ENCODE data around the gene MARCHF3. TPM values are rescaled to one million over a fixed set of nuclear protein-coding genes. Genes with fewer than 3 reads are reported as not detected.

Gene MARCHF3
- total RNA-seq, 1 experiment from 2014 or later, result 16.1 TPM

DNA sequence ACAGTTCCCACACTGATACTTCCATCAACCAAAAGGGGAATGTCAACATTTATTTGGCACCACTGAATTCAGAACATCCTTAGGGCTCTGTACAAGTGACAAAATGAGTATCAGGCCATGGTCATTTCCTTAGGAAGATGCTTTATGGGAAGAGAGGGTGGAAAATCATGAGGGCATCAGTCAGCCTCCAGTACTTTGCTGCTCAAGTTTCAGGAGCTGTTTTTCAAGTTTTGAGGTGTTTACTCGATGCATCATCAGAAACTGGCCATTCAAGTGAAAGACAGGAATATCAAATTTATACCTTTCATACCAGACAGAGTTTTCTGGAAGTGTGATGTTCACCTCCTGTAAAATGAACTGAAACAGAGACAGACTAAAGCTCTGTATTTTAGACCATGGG lies 21.2 kb upstream of the MARCHF3 start:
- Mint-ChIP-seq H3K4me1 (no peaks in the 10 kb centered on the region), H3K36me3 (peaks cover 21% of the 10 kb centered on the region), H3K27ac (no peak overlapping the region), H3K27me3 (ENCODE audit: low read depth) (no peaks in the 10 kb centered on the region; the same call in 1 of the 2 replicates), H3K9me3 (peaks cover 16% of the 10 kb centered on the region), H3K4me3 (no peak overlapping the region)
- POLR2A ChIA-PET, result no interaction called here
- no peak for TF ChIP-seq ZNF138 (CRISPR knock-in tag; conservative IDR thresholded peaks at IDR 0.05)
- CTCF ChIA-PET, result no interaction called here
- ATAC-seq (no peak), DNase-seq (ENCODE audit: low spot score) (no peak)

- DNase-seq (ENCODE audit: low spot score) (no peak), ATAC-seq (no peak)
- Mint-ChIP-seq H3K36me3 (no peaks in the 10 kb centered on the region), H3K9me3 (no peaks in the 10 kb centered on the region), H3K27ac (no peak overlapping the region), H3K4me1 (peaks cover 12% of the 10 kb centered on the region), H3K4me3 (no peak overlapping the region), H3K27me3 (ENCODE audit: low read depth) (no peaks in the 10 kb centered on the region)
- CTCF ChIA-PET, result interaction anchor here (0.9 to 1.4 kb wide), 3 partner anchors 15 to 446 kb away, joined by 3 to 5 read pairs (median 3); no protein-coding TSS in a partner anchor
- POLR2A ChIA-PET, result no interaction called here
- TF ChIP-seq FOXP1 (CRISPR knock-in tag; IDR thresholded peaks at IDR 0.05; ENCODE audit: borderline replicate concordance) (no peak), ATF2 (CRISPR knock-in tag; IDR thresholded peaks at IDR 0.05; ENCODE audit: borderline replicate concordance, low read depth) (no peak), OVOL2 (CRISPR knock-in tag; IDR thresholded peaks at IDR 0.05; ENCODE audit: borderline replicate concordance) (no peak), TCF7 (CRISPR knock-in tag; IDR thresholded peaks at IDR 0.05; ENCODE audit: low read depth) (no peak), ATF6 (CRISPR knock-in tag; IDR thresholded peaks at IDR 0.05) (no peak), CDX4 (CRISPR knock-in tag; IDR thresholded peaks at IDR 0.05; ENCODE audit: borderline replicate concordance) (no peak), CBFB (CRISPR knock-in tag; IDR thresholded peaks at IDR 0.05; ENCODE audit: low read depth) (no peak), SP1 (CRISPR knock-in tag; conservative IDR thresholded peaks at IDR 0.05) (no peak), AR (CRISPR knock-in tag; IDR thresholded peaks at IDR 0.05) (no peak), GRHL2 (CRISPR knock-in tag; IDR thresholded peaks at IDR 0.05; ENCODE audit: insufficient replicate concordance, severe bottlenecking) (no peak), ZNF263 (CRISPR knock-in tag; IDR thresholded peaks at IDR 0.05; ENCODE audit: low read depth) (no peak)
- TF ChIP-seq, protein P1, sequence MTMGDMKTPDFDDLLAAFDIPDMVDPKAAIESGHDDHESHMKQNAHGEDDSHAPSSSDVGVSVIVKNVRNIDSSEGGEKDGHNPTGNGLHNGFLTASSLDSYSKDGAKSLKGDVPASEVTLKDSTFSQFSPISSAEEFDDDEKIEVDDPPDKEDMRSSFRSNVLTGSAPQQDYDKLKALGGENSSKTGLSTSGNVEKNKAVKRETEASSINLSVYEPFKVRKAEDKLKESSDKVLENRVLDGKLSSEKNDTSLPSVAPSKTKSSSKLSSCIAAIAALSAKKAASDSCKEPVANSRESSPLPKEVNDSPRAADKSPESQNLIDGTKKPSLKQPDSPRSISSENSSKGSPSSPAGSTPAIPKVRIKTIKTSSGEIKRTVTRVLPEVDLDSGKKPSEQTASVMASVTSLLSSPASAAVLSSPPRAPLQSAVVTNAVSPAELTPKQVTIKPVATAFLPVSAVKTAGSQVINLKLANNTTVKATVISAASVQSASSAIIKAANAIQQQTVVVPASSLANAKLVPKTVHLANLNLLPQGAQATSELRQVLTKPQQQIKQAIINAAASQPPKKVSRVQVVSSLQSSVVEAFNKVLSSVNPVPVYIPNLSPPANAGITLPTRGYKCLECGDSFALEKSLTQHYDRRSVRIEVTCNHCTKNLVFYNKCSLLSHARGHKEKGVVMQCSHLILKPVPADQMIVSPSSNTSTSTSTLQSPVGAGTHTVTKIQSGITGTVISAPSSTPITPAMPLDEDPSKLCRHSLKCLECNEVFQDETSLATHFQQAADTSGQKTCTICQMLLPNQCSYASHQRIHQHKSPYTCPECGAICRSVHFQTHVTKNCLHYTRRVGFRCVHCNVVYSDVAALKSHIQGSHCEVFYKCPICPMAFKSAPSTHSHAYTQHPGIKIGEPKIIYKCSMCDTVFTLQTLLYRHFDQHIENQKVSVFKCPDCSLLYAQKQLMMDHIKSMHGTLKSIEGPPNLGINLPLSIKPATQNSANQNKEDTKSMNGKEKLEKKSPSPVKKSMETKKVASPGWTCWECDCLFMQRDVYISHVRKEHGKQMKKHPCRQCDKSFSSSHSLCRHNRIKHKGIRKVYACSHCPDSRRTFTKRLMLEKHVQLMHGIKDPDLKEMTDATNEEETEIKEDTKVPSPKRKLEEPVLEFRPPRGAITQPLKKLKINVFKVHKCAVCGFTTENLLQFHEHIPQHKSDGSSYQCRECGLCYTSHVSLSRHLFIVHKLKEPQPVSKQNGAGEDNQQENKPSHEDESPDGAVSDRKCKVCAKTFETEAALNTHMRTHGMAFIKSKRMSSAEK (CRISPR knock-in tag; IDR thresholded peaks at IDR 0.05; ENCODE audit: borderline replicate concordance), result no peak
- TF ChIP-seq, protein P2, sequence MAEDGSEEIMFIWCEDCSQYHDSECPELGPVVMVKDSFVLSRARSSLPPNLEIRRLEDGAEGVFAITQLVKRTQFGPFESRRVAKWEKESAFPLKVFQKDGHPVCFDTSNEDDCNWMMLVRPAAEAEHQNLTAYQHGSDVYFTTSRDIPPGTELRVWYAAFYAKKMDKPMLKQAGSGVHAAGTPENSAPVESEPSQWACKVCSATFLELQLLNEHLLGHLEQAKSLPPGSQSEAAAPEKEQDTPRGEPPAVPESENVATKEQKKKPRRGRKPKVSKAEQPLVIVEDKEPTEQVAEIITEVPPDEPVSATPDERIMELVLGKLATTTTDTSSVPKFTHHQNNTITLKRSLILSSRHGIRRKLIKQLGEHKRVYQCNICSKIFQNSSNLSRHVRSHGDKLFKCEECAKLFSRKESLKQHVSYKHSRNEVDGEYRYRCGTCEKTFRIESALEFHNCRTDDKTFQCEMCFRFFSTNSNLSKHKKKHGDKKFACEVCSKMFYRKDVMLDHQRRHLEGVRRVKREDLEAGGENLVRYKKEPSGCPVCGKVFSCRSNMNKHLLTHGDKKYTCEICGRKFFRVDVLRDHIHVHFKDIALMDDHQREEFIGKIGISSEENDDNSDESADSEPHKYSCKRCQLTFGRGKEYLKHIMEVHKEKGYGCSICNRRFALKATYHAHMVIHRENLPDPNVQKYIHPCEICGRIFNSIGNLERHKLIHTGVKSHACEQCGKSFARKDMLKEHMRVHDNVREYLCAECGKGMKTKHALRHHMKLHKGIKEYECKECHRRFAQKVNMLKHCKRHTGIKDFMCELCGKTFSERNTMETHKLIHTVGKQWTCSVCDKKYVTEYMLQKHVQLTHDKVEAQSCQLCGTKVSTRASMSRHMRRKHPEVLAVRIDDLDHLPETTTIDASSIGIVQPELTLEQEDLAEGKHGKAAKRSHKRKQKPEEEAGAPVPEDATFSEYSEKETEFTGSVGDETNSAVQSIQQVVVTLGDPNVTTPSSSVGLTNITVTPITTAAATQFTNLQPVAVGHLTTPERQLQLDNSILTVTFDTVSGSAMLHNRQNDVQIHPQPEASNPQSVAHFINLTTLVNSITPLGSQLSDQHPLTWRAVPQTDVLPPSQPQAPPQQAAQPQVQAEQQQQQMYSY (CRISPR knock-in tag; IDR thresholded peaks at IDR 0.05), result no peak
- TF ChIP-seq, protein P3, sequence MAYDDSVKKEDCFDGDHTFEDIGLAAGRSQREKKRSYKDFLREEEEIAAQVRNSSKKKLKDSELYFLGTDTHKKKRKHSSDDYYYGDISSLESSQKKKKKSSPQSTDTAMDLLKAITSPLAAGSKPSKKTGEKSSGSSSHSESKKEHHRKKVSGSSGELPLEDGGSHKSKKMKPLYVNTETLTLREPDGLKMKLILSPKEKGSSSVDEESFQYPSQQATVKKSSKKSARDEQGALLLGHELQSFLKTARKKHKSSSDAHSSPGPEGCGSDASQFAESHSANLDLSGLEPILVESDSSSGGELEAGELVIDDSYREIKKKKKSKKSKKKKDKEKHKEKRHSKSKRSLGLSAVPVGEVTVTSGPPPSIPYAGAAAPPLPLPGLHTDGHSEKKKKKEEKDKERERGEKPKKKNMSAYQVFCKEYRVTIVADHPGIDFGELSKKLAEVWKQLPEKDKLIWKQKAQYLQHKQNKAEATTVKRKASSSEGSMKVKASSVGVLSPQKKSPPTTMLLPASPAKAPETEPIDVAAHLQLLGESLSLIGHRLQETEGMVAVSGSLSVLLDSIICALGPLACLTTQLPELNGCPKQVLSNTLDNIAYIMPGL (CRISPR knock-in tag; IDR thresholded peaks at IDR 0.05), result no peak
These were observed 16.1 kb upstream of the MARCHF3 start for GRCh38 chr5:127046343-127047072.

All from WTC11 (cell line).